ENCODE data around the gene HOXD3.
A peak's percentile ranks its signal among the peaks of the same experiment; 100 is the strongest.

The HOXD3 gene

GRCh38 chr2:176111309-176111663 is 45.8 kb upstream of the HOXD3 start:
- peak; percentile 81 for TF ChIP-seq CTCF (IDR thresholded peaks at IDR 0.05; ENCODE audit: insufficient read depth, low read length, poor library complexity, severe bottlenecking)
- DNase-seq (ENCODE audit: extremely low read depth, insufficient read length), result no peak
- no peak overlapping the region for H3K4me3 ChIP-seq (replicated peaks; ENCODE audit: low read depth, low read length)

DNA sequence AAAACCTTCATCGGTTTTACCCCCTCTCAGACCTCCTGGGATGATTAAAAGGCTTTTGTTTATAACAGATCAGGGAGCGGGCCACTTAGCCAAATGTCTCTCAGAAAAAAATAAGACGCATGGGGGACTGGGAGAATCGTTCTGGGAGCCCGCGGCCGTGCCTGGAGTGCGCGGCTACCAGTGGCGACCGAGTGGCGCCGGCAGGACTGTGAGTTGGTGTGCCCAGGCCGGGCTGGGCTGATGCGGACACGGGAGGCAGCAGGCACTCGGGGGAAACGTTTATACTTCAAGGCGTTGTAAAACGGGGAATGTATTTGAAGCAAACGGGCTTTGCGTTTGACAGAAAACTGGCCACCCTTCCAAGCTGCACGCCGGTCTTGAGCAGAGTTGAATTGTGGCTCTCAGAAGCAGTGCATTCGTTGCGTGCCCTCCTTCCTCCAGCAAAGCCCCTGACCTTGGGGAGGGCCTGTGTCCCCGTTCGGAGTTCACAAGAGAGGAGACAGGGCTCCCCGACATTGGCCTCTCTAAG is 45.2 kb upstream of the HOXD3 start:
- no peak overlapping the region for H3K4me3 ChIP-seq (replicated peaks; ENCODE audit: low read depth, low read length)
- H3K36me3 ChIP-seq (ENCODE audit: control insufficient read depth, insufficient read depth, low read length), result no peaks in the 10 kb centered on the region
- DNase-seq (ENCODE audit: extremely low read depth, insufficient read length), result no peak
- peaks cover 4% of the 10 kb centered on the region for H3K27me3 ChIP-seq (replicated peaks; ENCODE audit: control insufficient read depth, insufficient read depth, low read length)
- TF ChIP-seq CTCF (IDR thresholded peaks at IDR 0.05; ENCODE audit: insufficient read depth, low read length, poor library complexity, severe bottlenecking), result no peak

More at GRCh38 chr2:176111309-176111663, 45.8 kb upstream of the HOXD3 start:
- Histone ChIP-seq H3K27me3 (replicated peaks; ENCODE audit: control insufficient read depth, insufficient read depth, low read length) (peaks cover 3% of the 10 kb centered on the region), H3K36me3 (ENCODE audit: control insufficient read depth, insufficient read depth, low read length) (no peaks in the 10 kb centered on the region)

DNA sequence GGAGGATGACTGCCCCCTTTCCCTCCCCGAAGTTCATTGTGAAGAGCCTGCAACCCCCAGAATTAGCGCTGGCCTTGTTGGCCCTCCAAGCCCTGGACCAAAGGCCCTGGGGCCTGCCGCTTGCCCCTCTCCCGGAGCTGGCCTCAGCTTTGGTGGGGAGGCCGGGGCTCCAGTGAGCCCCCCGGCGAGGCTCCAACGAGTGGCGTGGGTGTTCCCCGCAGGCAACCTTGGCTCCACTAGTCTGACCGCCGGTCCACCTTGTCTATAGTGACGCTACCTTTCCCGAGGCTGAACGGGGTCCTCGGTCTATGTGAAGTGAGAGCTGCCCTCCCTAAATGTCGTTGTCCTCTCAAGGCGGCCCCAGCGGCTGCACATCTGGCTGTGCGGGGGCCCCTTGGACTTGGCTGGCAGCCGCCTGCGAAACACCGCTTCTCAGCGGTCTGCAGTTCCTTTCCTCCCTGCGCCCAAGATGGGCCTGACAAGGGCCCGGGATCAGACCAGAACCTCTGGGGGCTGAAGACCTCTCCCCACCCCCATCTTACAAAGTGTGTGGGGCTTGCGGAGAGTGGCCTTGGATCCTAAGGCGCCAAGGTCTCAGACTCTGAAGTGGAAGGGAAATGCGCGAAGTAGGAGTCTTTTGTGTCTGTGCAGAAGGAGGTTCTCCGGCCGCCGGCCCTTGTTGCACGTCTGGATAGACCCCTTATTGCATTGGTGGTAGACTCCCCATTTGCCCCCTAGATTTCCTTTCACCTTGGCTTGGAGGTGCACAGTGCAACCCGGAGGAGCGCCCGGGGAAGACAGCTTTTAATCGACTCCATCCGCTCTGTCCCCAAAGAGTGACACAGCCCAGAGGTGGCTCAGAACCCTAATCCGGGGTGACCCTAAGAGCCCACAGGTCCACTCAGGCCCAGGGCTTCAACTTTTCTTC is 44.5 kb upstream of the HOXD3 start:
- no peaks in the 10 kb centered on the region for H3K36me3 ChIP-seq (ENCODE audit: control insufficient read depth, insufficient read depth, low read length)
- H3K27me3 ChIP-seq (replicated peaks; ENCODE audit: control insufficient read depth, insufficient read depth, low read length), result peaks cover 5% of the 10 kb centered on the region
- H3K4me3 ChIP-seq (replicated peaks; ENCODE audit: low read depth, low read length), result no peak overlapping the region

DNA sequence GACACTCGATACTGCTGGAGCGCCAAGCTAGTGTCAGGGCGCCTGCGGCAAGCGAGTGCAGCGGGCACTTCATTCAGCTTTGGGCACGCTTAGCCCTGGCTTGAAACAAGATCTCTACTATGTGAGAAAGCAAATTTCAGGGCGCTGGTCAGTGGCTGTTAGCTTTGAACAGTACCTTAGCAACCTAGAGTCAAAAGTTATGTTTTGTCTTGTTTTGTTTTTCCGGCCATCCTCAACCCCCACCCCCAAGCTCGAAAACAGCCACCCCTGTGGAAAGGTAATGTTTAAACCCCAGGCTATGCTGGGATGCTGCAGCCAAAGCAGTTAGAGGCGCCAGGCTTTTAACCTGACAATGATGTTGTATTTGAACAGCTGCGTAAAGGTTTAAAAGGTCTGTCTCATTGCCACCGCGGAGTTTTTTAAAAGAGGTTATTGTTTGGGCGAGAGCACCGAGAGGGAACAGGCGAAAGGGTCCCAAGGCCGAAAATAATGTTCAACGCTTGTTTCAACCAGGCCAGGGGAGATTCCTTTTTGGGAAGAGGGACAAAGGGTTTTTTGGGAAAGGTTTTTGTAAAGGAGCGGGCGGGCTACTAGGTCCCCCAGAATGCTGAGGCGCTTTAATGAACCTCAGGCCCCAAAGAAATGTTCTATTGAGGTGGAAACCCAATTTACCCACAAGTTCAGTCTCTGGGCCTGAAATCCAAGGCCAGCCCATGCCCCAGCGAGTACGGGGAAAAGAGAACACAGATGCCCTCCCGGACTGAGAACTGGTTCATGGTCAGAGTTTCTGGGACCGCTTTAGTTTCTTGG is 42.8 kb upstream of the HOXD3 start:
- no peak overlapping the region for H3K4me3 ChIP-seq (replicated peaks; ENCODE audit: low read depth, low read length)
- peaks cover 6% of the 10 kb centered on the region for H3K27me3 ChIP-seq (replicated peaks; ENCODE audit: control insufficient read depth, insufficient read depth, low read length)
- no peak for DNase-seq (ENCODE audit: extremely low read depth, insufficient read length)
- TF ChIP-seq CTCF (IDR thresholded peaks at IDR 0.05; ENCODE audit: insufficient read depth, low read length, poor library complexity, severe bottlenecking), result no peak
- H3K36me3 ChIP-seq (ENCODE audit: control insufficient read depth, insufficient read depth, low read length), result no peaks in the 10 kb centered on the region

More for the DNA sequence above, 44.5 kb upstream of the HOXD3 start:
- TF ChIP-seq CTCF (IDR thresholded peaks at IDR 0.05; ENCODE audit: insufficient read depth, low read length, poor library complexity, severe bottlenecking), result no peak
- DNase-seq (ENCODE audit: extremely low read depth, insufficient read length), result no peak

- no peak for DNase-seq (ENCODE audit: extremely low read depth, insufficient read length)
- Histone ChIP-seq H3K36me3 (ENCODE audit: control insufficient read depth, insufficient read depth, low read length) (no peaks in the 10 kb centered on the region), H3K4me3 (replicated peaks; ENCODE audit: low read depth, low read length) (no peak overlapping the region), H3K27me3 (replicated peaks; ENCODE audit: control insufficient read depth, insufficient read depth, low read length) (peaks cover 6% of the 10 kb centered on the region)
- TF ChIP-seq CTCF (IDR thresholded peaks at IDR 0.05; ENCODE audit: insufficient read depth, low read length, poor library complexity, severe bottlenecking), result no peak
Measured at GRCh38 chr2:176114930-176115625, 42.0 kb upstream of the HOXD3 start.
